SK-N-MC (cell line): ENCODE measurements around the gene PREX1.

Experiments
- EZH2 ChIP-seq: fragments of 200-600 bp; sonication (generic); IDR thresholded peaks from one replicate; pipeline ENCODE4 v1.6.1; 2017; ENCODE audit warnings: antibody characterized with exemption
- POLR2AphosphoS5 ChIP-seq: IDR thresholded peaks from 2 replicates; pipeline ENCODE4 v1.6.1; 2012; ENCODE audit warnings: mild to moderate bottlenecking, low read depth, low read length, borderline replicate concordance

- TF ChIP-seq EZH2 = no peak
- no peak for TF ChIP-seq POLR2AphosphoS5
Measured at GRCh38 chr20:48603116-48603818, 224.5 kb downstream of the PREX1 start.
